K562 treated with DMSO at 1 percent for 12 hours (cell line): ENCODE data around the gene CC2D2A. TPM values are rescaled to one million over a fixed set of nuclear protein-coding genes. Genes with fewer than 3 reads are reported as not detected.

ENCODE experiments used
- total RNA-seq: library from RNA; unstranded; fragments of 300-600 nt; gene quantifications from 2 replicates; pipeline ENCODE4 v1.2.3, GENCODE V29; 2022; ENCODE audit not compliant: insufficient read depth

CC2D2A gene
- total RNA-seq, result 4.1 and 7.9 TPM in 2 replicates

GRCh38 chr4:15469402-15470127, at the start of gene CC2D2A:
Gene CC2D2A, plus strand, starts transcription at chr4:15469882. Its CDS starts 6,051 bp downstream, at chr4:15475933.

GRCh38 chr4:15427701-15428100, 42.0 kb upstream of the CC2D2A start, which contains the start of gene C1QTNF7:
Gene C1QTNF7, plus strand, starts transcription at chr4:15428033. Its CDS starts 7,711 bp downstream, at chr4:15435744.

Other genes with a start within 250 kb of the CC2D2A start
- gene C1QTNF7, start 41.8 kb upstream of the CC2D2A start, total RNA-seq, result not detected in 2 replicates
- 10.1 and 35.0 TPM in 2 replicates for gene FBXL5, start 185.5 kb downstream of the CC2D2A start, total RNA-seq
- gene FAM200B, start 211.9 kb downstream of the CC2D2A start, total RNA-seq, result 17.4 and 31.2 TPM in 2 replicates
- 1.6 TPM in 1 of 2 replicates, not detected in the other for gene BST1, start 233.2 kb downstream of the CC2D2A start, total RNA-seq